HepG2 (cell line): ENCODE data around the gene FLAD1. TPM values are rescaled to one million over a fixed set of nuclear protein-coding genes. Genes with fewer than 3 reads are reported as not detected.

Source experiments
- AGO1 ChIP-seq: fragments of 200-400 bp; formaldehyde crosslinking; IDR thresholded peaks from 2 replicates; pipeline ENCODE4 v1.6.1; 2017; ENCODE audit warnings: mild to moderate bottlenecking, low read depth, low read length, moderate library complexity; ENCODE audit not compliant: poor library complexity, severe bottlenecking
- AGO2 ChIP-seq: fragments of 200-400 bp; formaldehyde crosslinking; optimal IDR thresholded peaks from 2 replicates; pipeline ENCODE3; 2017; ENCODE audit warnings: mild to moderate bottlenecking, low read depth, low read length, moderate library complexity
- ARNTL ChIP-seq: sonication (generic); formaldehyde crosslinking; IDR thresholded peaks from 2 replicates; pipeline ENCODE4 v1.4.0; 2020; ENCODE audit warnings: mild to moderate bottlenecking, missing genetic modification reagents
- DPF2 ChIP-seq: sonication (generic); formaldehyde crosslinking; IDR thresholded peaks from 2 replicates; pipeline ENCODE4 v1.4.0; 2020; ENCODE audit warnings: mild to moderate bottlenecking, low read depth, missing genetic modification reagents, borderline replicate concordance
- EEA1 ChIP-seq: sonication (generic); formaldehyde crosslinking; IDR thresholded peaks from 2 replicates; pipeline ENCODE4 v1.5.1; 2020; ENCODE audit warnings: mild to moderate bottlenecking, missing genetic modification reagents, borderline replicate concordance
- ELF1 ChIP-seq: sonication (generic); formaldehyde crosslinking; IDR thresholded peaks from 2 replicates; pipeline ENCODE4 v1.4.0; 2020; ENCODE audit warnings: missing genetic modification reagents
- EP300 ChIP-seq, 3 experiments: sonication (generic) in 1 of 3; formaldehyde crosslinking in 1 of 3; IDR thresholded peaks; 2 replicates each; pipeline versions ENCODE4 v1.5.1 to v1.6.1; 2011 to 2020; ENCODE audit warnings: low read depth in 2 of 3, low read length in 2 of 3, borderline replicate concordance in 1 of 3, improper control_type of control experiment in 1 of 3, mild to moderate bottlenecking in 1 of 3, missing genetic modification reagents in 1 of 3, moderate library complexity in 1 of 3
- HOXA3 ChIP-seq: sonication (generic); formaldehyde crosslinking; IDR thresholded peaks from 2 replicates; pipeline ENCODE4 v1.5.0; 2020; ENCODE audit warnings: missing genetic modification reagents
- NRL ChIP-seq: sonication (generic); formaldehyde crosslinking; IDR thresholded peaks from 2 replicates; pipeline ENCODE4 v1.5.0; 2020; ENCODE audit warnings: missing genetic modification reagents, mild to moderate bottlenecking, moderate library complexity, borderline replicate concordance
- PLRG1 ChIP-seq: fragments of 450-650 bp; conservative IDR thresholded peaks from 2 replicates; pipeline ENCODE4 v1.6.1; 2016
- RNF2 ChIP-seq: fragments of 450-650 bp; conservative IDR thresholded peaks from 2 replicates; pipeline ENCODE4 v1.6.1; 2016; ENCODE audit warnings: low read depth
- RXRA ChIP-seq: sonication (generic); formaldehyde crosslinking; IDR thresholded peaks from 2 replicates; pipeline ENCODE4 v1.5.1; 2020; ENCODE audit warnings: missing genetic modification reagents
- SNRNP70 ChIP-seq: fragments of 200-400 bp; formaldehyde crosslinking; IDR thresholded peaks from 2 replicates; pipeline ENCODE4 v1.6.1; 2017; ENCODE audit warnings: mild to moderate bottlenecking, low read depth, low read length, moderate library complexity
- SOX13 ChIP-seq, 3 experiments: fragments of 450-650 bp in 1 of 3; sonication (generic) in 1 of 3; formaldehyde crosslinking in 1 of 3; IDR thresholded peaks in 2 of 3; conservative IDR thresholded peaks in 1 of 3; 2 replicates each; pipeline versions ENCODE4 v1.5.0 to v1.6.1; 2016 to 2020; ENCODE audit warnings: antibody characterized with exemption in 1 of 3, mild to moderate bottlenecking in 1 of 3, missing compliant biosample characterization in 1 of 3, missing genetic modification reagents in 1 of 3, moderate library complexity in 1 of 3
- TBP ChIP-seq: sonication (generic); formaldehyde crosslinking; IDR thresholded peaks from 2 replicates; pipeline ENCODE4 v1.5.0; 2020; ENCODE audit warnings: missing genetic modification reagents
- ZBTB1 ChIP-seq: sonication (generic); formaldehyde crosslinking; IDR thresholded peaks from 2 replicates; pipeline ENCODE4 v1.4.0; 2020; ENCODE audit warnings: missing genetic modification reagents, borderline replicate concordance
- ZNF317 ChIP-seq: sonication (generic); formaldehyde crosslinking; IDR thresholded peaks from 2 replicates; pipeline ENCODE4 v1.5.0; 2020; ENCODE audit warnings: mild to moderate bottlenecking, missing genetic modification reagents
- ZNF33A ChIP-seq: sonication (generic); formaldehyde crosslinking; IDR thresholded peaks from 2 replicates; pipeline ENCODE4 v1.5.1; 2020; ENCODE audit warnings: missing genetic modification reagents, mild to moderate bottlenecking, moderate library complexity, borderline replicate concordance
- ZNF354B ChIP-seq: sonication (generic); formaldehyde crosslinking; IDR thresholded peaks from 2 replicates; pipeline ENCODE4 v1.8.0; 2022; ENCODE audit warnings: mild to moderate bottlenecking, missing genetic modification reagents
- ZNF367 ChIP-seq: sonication (generic); formaldehyde crosslinking; IDR thresholded peaks from 2 replicates; pipeline ENCODE4 v1.4.0; 2020; ENCODE audit warnings: missing genetic modification reagents, borderline replicate concordance
- ZNF570 ChIP-seq: sonication (generic); formaldehyde crosslinking; IDR thresholded peaks from 2 replicates; pipeline ENCODE4 v1.4.0; 2020; ENCODE audit warnings: mild to moderate bottlenecking, missing genetic modification reagents, borderline replicate concordance
- ZNF644 ChIP-seq: IDR thresholded peaks from 2 replicates; pipeline ENCODE4 v1.6.1; 2016; ENCODE audit warnings: low read depth
- ZNF788 ChIP-seq: sonication (generic); formaldehyde crosslinking; IDR thresholded peaks from 2 replicates; pipeline ENCODE4 v1.5.0; 2020; ENCODE audit warnings: mild to moderate bottlenecking, missing genetic modification reagents, borderline replicate concordance
- polyA plus RNA-seq, 8 experiments: library from polyadenylated mRNA; depleted of rRNA in 3 of 8; stranded (reverse) in 7 of 8; unstranded in 1 of 8; fragments of >200 nt; fragmentation: Illumina TruSeq in 4 of 8; extraction: Trizol in 4 of 8; gene quantifications; 2 replicates each; pipeline versions ENCODE4 v1.2.1 to v1.2.3, GENCODE V29; 2011 to 2016; ENCODE audit warnings: low read depth in 4 of 8, missing spikeins in 1 of 8, mixed read lengths in 1 of 8; ENCODE audit not compliant: insufficient read depth in 1 of 8
- total RNA-seq, 5 experiments: library from RNA; depleted of rRNA; stranded (reverse); fragments of >200 nt; fragmentation: Illumina TruSeq; extraction: Trizol; gene quantifications; 2 replicates each; pipeline ENCODE4 v1.2.3, GENCODE V29; 2016; ENCODE audit warnings: low read depth in 1 of 5
- TF ChIP-seq, protein P1 (sequence below): sonication (generic); formaldehyde crosslinking; IDR thresholded peaks from 2 replicates; pipeline ENCODE4 v1.5.0; 2020; ENCODE audit warnings: mild to moderate bottlenecking, missing genetic modification reagents, borderline replicate concordance
- TF ChIP-seq, protein P2 (sequence below): IDR thresholded peaks from 2 replicates; pipeline ENCODE4 v1.6.1; 2016; ENCODE audit warnings: missing genetic modification reagents, missing compliant biosample characterization

Gene FLAD1
- total and polyA plus RNA-seq, 2 of the 13 experiments (the other 11 are each of a cell fraction or from before 2014, with no cell fraction given) = 25.9 to 32.8 TPM

DNA sequence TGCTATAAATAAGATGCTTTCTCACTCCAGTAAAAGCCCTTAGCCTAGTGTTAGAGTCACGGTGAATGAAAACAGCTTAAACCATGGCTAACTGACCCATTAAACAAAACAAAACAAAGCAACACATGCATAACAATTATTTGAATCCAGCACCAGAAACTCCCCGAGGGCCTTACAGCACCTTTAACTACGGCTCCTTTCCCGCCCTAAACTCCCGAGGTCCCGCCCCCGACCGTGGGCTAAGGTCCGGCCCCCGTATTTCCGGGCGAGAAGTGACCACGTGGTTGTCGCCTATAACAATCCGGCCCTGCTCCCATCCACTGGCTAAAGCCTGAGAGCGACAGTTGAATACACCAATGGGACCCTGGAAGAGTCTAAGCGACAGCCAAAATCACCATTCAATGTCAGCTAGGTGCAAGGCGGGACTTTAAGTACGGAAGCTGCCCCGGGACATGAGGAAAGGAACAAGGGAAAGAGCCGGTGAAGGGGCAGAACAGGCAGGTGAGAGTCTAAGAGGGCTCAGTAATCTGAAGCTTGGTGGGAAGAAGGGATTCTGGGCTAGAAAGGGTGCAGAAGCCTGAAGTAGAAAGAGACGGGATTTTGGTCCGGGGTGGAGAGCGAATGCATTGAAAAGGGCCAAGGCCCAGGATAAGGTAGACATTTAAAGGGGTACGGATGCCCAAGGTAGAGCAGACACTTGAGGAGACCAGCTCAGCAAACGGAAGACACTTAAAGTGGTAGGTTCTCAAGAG, at the start of gene FLAD1 (continued):
- TF ChIP-seq, protein P1, sequence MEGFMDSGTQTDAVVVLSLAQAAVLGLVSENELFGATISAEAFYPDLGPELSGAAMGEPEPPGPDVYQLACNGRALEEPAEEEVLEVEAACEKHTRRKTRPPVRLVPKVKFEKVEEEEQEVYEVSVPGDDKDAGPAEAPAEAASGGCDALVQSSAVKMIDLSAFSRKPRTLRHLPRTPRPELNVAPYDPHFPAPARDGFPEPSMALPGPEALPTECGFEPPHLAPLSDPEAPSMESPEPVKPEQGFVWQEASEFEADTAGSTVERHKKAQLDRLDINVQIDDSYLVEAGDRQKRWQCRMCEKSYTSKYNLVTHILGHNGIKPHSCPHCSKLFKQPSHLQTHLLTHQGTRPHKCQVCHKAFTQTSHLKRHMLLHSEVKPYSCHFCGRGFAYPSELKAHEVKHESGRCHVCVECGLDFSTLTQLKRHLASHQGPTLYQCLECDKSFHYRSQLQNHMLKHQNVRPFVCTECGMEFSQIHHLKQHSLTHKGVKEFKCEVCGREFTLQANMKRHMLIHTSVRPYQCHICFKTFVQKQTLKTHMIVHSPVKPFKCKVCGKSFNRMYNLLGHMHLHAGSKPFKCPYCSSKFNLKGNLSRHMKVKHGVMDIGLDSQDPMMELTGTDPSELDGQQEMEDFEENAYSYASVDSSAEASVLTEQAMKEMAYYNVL (CRISPR knock-in tag) = peak; percentile 78; the same call in 1 of the 2 replicates
- no peak for TF ChIP-seq ZNF570 (CRISPR knock-in tag)
- no peak for TF ChIP-seq TBP (CRISPR knock-in tag)
- no peak for TF ChIP-seq ZNF33A (CRISPR knock-in tag)
- peak; percentile 26; the same call in 1 of the 2 replicates for TF ChIP-seq HOXA3 (CRISPR knock-in tag)
- TF ChIP-seq ZNF317 (CRISPR knock-in tag) = peak; percentile 52; the same call in 1 of the 2 replicates
- TF ChIP-seq, protein P2, sequence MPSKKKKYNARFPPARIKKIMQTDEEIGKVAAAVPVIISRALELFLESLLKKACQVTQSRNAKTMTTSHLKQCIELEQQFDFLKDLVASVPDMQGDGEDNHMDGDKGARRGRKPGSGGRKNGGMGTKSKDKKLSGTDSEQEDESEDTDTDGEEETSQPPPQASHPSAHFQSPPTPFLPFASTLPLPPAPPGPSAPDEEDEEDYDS (CRISPR knock-in tag) = peak; percentile 42; the same call in 1 of the 2 replicates
- no peak for TF ChIP-seq SOX13 (IDR thresholded peaks at IDR 0.05)
- TF ChIP-seq SOX13 (CRISPR knock-in tag; conservative IDR thresholded peaks at IDR 0.05 in 1 of 2, IDR thresholded peaks at IDR 0.05 in 1 of 2) = no peak
- TF ChIP-seq PLRG1 = no peak
- no peak for TF ChIP-seq DPF2
- TF ChIP-seq RNF2 = peak; percentile 31; the same call in 1 of the 2 replicates
- TF ChIP-seq EP300 (IDR thresholded peaks at IDR 0.05; ENCODE audit: low read depth in 2 of 2, low read length in 2 of 2) = no peak
- no peak for TF ChIP-seq EP300 (CRISPR knock-in tag; IDR thresholded peaks at IDR 0.05; ENCODE audit: borderline replicate concordance)
- no peak for TF ChIP-seq AGO1
- no peak for TF ChIP-seq ZBTB1 (CRISPR knock-in tag)
- TF ChIP-seq EEA1 = no peak
- TF ChIP-seq AGO2 = no peak
- TF ChIP-seq ZNF788 = no peak; the same call in 1 of the 2 replicates
- TF ChIP-seq RXRA = no peak
- 0 out of 2 replicates have a peak, but pooled peaks have one; percentile 44 for TF ChIP-seq ZNF354B (CRISPR knock-in tag)
- TF ChIP-seq ZNF367 (CRISPR knock-in tag) = no peak
- TF ChIP-seq ARNTL = no peak
- no peak for TF ChIP-seq NRL (CRISPR knock-in tag)
- no peak for TF ChIP-seq SNRNP70
- TF ChIP-seq ELF1 (CRISPR knock-in tag) = peak; percentile 93
- no peak for TF ChIP-seq ZNF644 (CRISPR knock-in tag)
